ENCODE results near the gene OLFM4. TPM values are rescaled to one million over a fixed set of nuclear protein-coding genes. Genes with fewer than 3 reads are reported as not detected.

The OLFM4 gene
- polyA plus RNA-seq, 1 donor (not counting 4 experiments of a cell fraction or from before 2014, with no cell fraction given): not detected

GRCh38 chr13:53054569-53054968 lies 26.0 kb downstream of the OLFM4 start:
- no peak overlapping the region for H3K27ac ChIP-seq (ENCODE audit: control insufficient read depth, insufficient read depth, low read length)
- H3K4me3 ChIP-seq (ENCODE audit: control insufficient read depth in 2 of 3, extremely low read depth in 1 of 3, insufficient read depth in 2 of 3, low read depth in 1 of 3, low read length in 3 of 3): no peak overlapping the region
- TF ChIP-seq CTCF (optimal IDR thresholded peaks at IDR 0.05 in 1 of 3, IDR thresholded peaks at IDR 0.05 in 1 of 3, conservative IDR thresholded peaks at IDR 0.05 in 1 of 3; ENCODE audit: extremely low read depth in 1 of 3, insufficient read depth in 2 of 3, low read length in 3 of 3): no peak
- TF ChIP-seq EZH2 (IDR thresholded peaks at IDR 0.05; ENCODE audit: low read length): no peak
- H3K4me2 ChIP-seq (ENCODE audit: control insufficient read depth, extremely low read depth, insufficient read depth, low read depth, low read length): no peak overlapping the region
- H3K9ac ChIP-seq (ENCODE audit: control insufficient read depth, extremely low read depth, insufficient read depth, low read length): no peak overlapping the region
- H3K4me1 ChIP-seq (ENCODE audit: control insufficient read depth, extremely low read depth, insufficient read depth, low read length): no peaks in the 10 kb centered on the region
- FAIRE-seq: no peak
- no peaks in the 10 kb centered on the region for H3K9me1 ChIP-seq (ENCODE audit: control insufficient read depth, extremely low read depth, insufficient read depth, low read length)
- no peaks in the 10 kb centered on the region for H3K79me2 ChIP-seq (ENCODE audit: control insufficient read depth, insufficient read depth, low read length)
- DNase-seq (ENCODE audit: low read depth, low spot score): no peak
- no peaks in the 10 kb centered on the region for H3K9me3 ChIP-seq (ENCODE audit: control insufficient read depth, low read depth, low read length)
- dilution Hi-C loops (cut with MboI; ENCODE audit: extremely low pct_ligation_motif_present, low sequenced_read_pairs): no loop called here
- H3K27me3 ChIP-seq (ENCODE audit: control insufficient read depth, extremely low read depth, insufficient read depth, low read length): no peaks in the 10 kb centered on the region
- no peaks in the 10 kb centered on the region for H4K20me1 ChIP-seq (ENCODE audit: control insufficient read depth, extremely low read depth, insufficient read depth, low read length)
- no peaks in the 10 kb centered on the region for H3K36me3 ChIP-seq (ENCODE audit: control insufficient read depth in 2 of 2, extremely low read depth in 1 of 2, insufficient read depth in 2 of 2, low read length in 2 of 2)
- H2AFZ ChIP-seq (ENCODE audit: control insufficient read depth, low read length): no peak overlapping the region

GRCh38 chr13:53058065-53058679 lies 29.6 kb downstream of the OLFM4 start:
- no peaks in the 10 kb centered on the region for H3K9me1 ChIP-seq (ENCODE audit: control insufficient read depth, extremely low read depth, insufficient read depth, low read length)

More at GRCh38 chr13:53058065-53058679, 29.6 kb downstream of the OLFM4 start:
- no peak overlapping the region for H3K9ac ChIP-seq (ENCODE audit: control insufficient read depth, extremely low read depth, insufficient read depth, low read length)
- H3K27ac ChIP-seq (ENCODE audit: control insufficient read depth, insufficient read depth, low read length): no peak overlapping the region
- no peak for DNase-seq (ENCODE audit: low read depth, low spot score)
- no peak for TF ChIP-seq EZH2 (IDR thresholded peaks at IDR 0.05; ENCODE audit: low read length)
- no peak for TF ChIP-seq CTCF (optimal IDR thresholded peaks at IDR 0.05 in 1 of 3, IDR thresholded peaks at IDR 0.05 in 1 of 3, conservative IDR thresholded peaks at IDR 0.05 in 1 of 3; ENCODE audit: extremely low read depth in 1 of 3, insufficient read depth in 2 of 3, low read length in 3 of 3)
- no peaks in the 10 kb centered on the region for H3K27me3 ChIP-seq (ENCODE audit: control insufficient read depth, extremely low read depth, insufficient read depth, low read length)
- H3K36me3 ChIP-seq (ENCODE audit: control insufficient read depth in 2 of 2, extremely low read depth in 1 of 2, insufficient read depth in 2 of 2, low read length in 2 of 2): no peaks in the 10 kb centered on the region
- no peak overlapping the region for H3K4me2 ChIP-seq (ENCODE audit: control insufficient read depth, extremely low read depth, insufficient read depth, low read depth, low read length)
- no peaks in the 10 kb centered on the region for H3K79me2 ChIP-seq (ENCODE audit: control insufficient read depth, insufficient read depth, low read length)
- H2AFZ ChIP-seq (ENCODE audit: control insufficient read depth, low read length): no peak overlapping the region
- dilution Hi-C loops (cut with MboI; ENCODE audit: extremely low pct_ligation_motif_present, low sequenced_read_pairs): no loop called here
- FAIRE-seq: no peak
- H4K20me1 ChIP-seq (ENCODE audit: control insufficient read depth, extremely low read depth, insufficient read depth, low read length): no peaks in the 10 kb centered on the region
- no peaks in the 10 kb centered on the region for H3K4me1 ChIP-seq (ENCODE audit: control insufficient read depth, extremely low read depth, insufficient read depth, low read length)
- no peaks in the 10 kb centered on the region for H3K9me3 ChIP-seq (ENCODE audit: control insufficient read depth, low read depth, low read length)
- H3K4me3 ChIP-seq (ENCODE audit: control insufficient read depth in 2 of 3, extremely low read depth in 1 of 3, insufficient read depth in 2 of 3, low read depth in 1 of 3, low read length in 3 of 3): no peak overlapping the region
